ENCODE data around the gene KIF11.

Gene KIF11

DNA sequence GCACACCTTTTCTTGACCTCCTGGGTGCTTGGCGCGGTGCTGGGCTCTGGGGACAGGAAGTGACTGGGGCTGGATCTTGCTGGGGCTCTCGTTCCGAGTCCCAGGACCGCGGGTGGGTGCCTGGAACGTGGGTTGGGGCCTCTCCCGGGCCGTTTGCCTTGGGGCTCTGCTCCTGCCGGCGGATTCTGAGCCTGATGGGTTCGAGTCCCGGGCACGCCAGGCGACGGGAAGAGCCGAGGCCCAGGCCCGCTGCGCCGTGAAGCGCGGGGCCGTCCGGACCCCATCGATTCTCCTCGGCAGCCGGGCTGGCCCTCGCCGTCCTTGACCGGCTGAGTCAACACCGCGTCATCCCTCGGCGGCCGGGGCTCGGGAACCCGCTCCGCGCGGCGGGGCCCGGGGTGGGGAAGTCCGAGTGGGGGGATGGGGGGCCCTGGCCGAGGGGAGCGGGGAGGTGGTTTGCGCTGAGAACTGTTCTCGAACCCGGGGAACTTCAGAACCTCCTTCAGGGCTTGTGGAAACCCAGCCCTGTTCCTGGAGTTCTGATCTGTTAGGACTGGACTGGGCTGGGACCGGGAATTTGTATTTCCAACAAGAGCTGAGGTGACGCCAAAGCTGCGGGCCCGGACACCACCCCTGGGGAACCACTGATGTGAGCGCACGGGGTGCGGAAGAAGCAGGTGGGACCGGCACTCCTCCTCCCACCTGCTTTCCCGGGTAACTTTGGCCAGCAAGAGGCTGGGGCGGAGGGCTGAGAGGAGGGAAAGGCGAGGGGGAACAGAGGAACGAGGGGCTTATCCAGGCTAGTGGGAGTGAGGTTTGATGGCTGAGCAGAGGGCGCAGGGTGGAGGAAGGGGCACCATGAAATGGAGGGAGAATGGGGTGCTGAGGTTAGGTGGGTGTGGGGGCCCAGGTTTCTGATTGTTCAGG is 103.0 kb downstream of the KIF11 start:
- H3K27ac ChIP-seq (ENCODE audit: low read length) = no peak overlapping the region
- DNase-seq = no peak

GRCh38 chr10:92696606-92697383 is 103.9 kb downstream of the KIF11 start:
- no peak overlapping the region for H3K27ac ChIP-seq (ENCODE audit: low read length)
- no peak overlapping the region for H3K4me2 ChIP-seq (ENCODE audit: low read depth, low read length)
- no peak for DNase-seq
- no peaks in the 10 kb centered on the region for H3K79me2 ChIP-seq (ENCODE audit: low read length)
- TF ChIP-seq, protein P1, sequence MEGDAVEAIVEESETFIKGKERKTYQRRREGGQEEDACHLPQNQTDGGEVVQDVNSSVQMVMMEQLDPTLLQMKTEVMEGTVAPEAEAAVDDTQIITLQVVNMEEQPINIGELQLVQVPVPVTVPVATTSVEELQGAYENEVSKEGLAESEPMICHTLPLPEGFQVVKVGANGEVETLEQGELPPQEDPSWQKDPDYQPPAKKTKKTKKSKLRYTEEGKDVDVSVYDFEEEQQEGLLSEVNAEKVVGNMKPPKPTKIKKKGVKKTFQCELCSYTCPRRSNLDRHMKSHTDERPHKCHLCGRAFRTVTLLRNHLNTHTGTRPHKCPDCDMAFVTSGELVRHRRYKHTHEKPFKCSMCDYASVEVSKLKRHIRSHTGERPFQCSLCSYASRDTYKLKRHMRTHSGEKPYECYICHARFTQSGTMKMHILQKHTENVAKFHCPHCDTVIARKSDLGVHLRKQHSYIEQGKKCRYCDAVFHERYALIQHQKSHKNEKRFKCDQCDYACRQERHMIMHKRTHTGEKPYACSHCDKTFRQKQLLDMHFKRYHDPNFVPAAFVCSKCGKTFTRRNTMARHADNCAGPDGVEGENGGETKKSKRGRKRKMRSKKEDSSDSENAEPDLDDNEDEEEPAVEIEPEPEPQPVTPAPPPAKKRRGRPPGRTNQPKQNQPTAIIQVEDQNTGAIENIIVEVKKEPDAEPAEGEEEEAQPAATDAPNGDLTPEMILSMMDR (IDR thresholded peaks at IDR 0.05; ENCODE audit: low read length) = no peak
- no peak for TF ChIP-seq EZH2 (optimal IDR thresholded peaks at IDR 0.05; ENCODE audit: low read depth, low read length)
- TF ChIP-seq EZH2phosphoT487 (IDR thresholded peaks at IDR 0.05; ENCODE audit: low read length) = no peak
- no peaks in the 10 kb centered on the region for H3K9me3 ChIP-seq (replicated peaks; ENCODE audit: insufficient read depth, low read length)
- H3K36me3 ChIP-seq (replicated peaks; ENCODE audit: insufficient read depth, low read length) = no peaks in the 10 kb centered on the region
- no peaks in the 10 kb centered on the region for H3K9me2 ChIP-seq (replicated peaks; ENCODE audit: insufficient read depth, low read length)
- H2AFZ ChIP-seq (ENCODE audit: low read length) = no peak overlapping the region
- H3F3A ChIP-seq (ENCODE audit: insufficient read depth, low read length) = no peaks in the 10 kb centered on the region
- H3K4me1 ChIP-seq (ENCODE audit: low read length) = no peaks in the 10 kb centered on the region
- H3K9ac ChIP-seq (ENCODE audit: low read length) = no peak overlapping the region
- no peak overlapping the region for H3K4me3 ChIP-seq (ENCODE audit: low read length)
- H3K27me3 ChIP-seq (replicated peaks; ENCODE audit: insufficient read depth, low read length) = peaks cover 66% of the 10 kb centered on the region
- no peaks in the 10 kb centered on the region for H4K20me1 ChIP-seq (ENCODE audit: insufficient read depth, low read length)

More for the DNA sequence above, 103.0 kb downstream of the KIF11 start:
- no peaks in the 10 kb centered on the region for H4K20me1 ChIP-seq (ENCODE audit: insufficient read depth, low read length)
- no peaks in the 10 kb centered on the region for H3K4me1 ChIP-seq (ENCODE audit: low read length)
- no peaks in the 10 kb centered on the region for H3K79me2 ChIP-seq (ENCODE audit: low read length)
- TF ChIP-seq EZH2phosphoT487 (IDR thresholded peaks at IDR 0.05; ENCODE audit: low read length) (no peak), EZH2 (optimal IDR thresholded peaks at IDR 0.05; ENCODE audit: low read depth, low read length) (no peak)
- TF ChIP-seq, protein P1 (IDR thresholded peaks at IDR 0.05; ENCODE audit: low read length) = no peak
- H3K9me3 ChIP-seq (replicated peaks; ENCODE audit: insufficient read depth, low read length) = no peaks in the 10 kb centered on the region
- H3K36me3 ChIP-seq (replicated peaks; ENCODE audit: insufficient read depth, low read length) = no peaks in the 10 kb centered on the region
- H3K4me3 ChIP-seq (ENCODE audit: low read length) = no peak overlapping the region
- H3F3A ChIP-seq (ENCODE audit: insufficient read depth, low read length) = no peaks in the 10 kb centered on the region
- no peaks in the 10 kb centered on the region for H3K9me2 ChIP-seq (replicated peaks; ENCODE audit: insufficient read depth, low read length)
- no peak overlapping the region for H2AFZ ChIP-seq (ENCODE audit: low read length)
- H3K9ac ChIP-seq (ENCODE audit: low read length) = no peak overlapping the region
- H3K27me3 ChIP-seq (replicated peaks; ENCODE audit: insufficient read depth, low read length) = peaks cover 74% of the 10 kb centered on the region
- H3K4me2 ChIP-seq (ENCODE audit: low read depth, low read length) = no peak overlapping the region

- H3K4me2 ChIP-seq (ENCODE audit: low read depth, low read length) = no peak overlapping the region
- no peak for DNase-seq
- H4K20me1 ChIP-seq (ENCODE audit: insufficient read depth, low read length) = no peaks in the 10 kb centered on the region
- no peaks in the 10 kb centered on the region for H3F3A ChIP-seq (ENCODE audit: insufficient read depth, low read length)
- no peak overlapping the region for H2AFZ ChIP-seq (ENCODE audit: low read length)
- no peaks in the 10 kb centered on the region for H3K4me1 ChIP-seq (ENCODE audit: low read length)
- no peak for TF ChIP-seq EZH2 (optimal IDR thresholded peaks at IDR 0.05; ENCODE audit: low read depth, low read length)
- TF ChIP-seq EZH2phosphoT487 (IDR thresholded peaks at IDR 0.05; ENCODE audit: low read length) = no peak
- TF ChIP-seq, protein P1 (IDR thresholded peaks at IDR 0.05; ENCODE audit: low read length) = no peak
- no peak overlapping the region for H3K4me3 ChIP-seq (ENCODE audit: low read length)
- H3K79me2 ChIP-seq (ENCODE audit: low read length) = no peaks in the 10 kb centered on the region
- peaks cover 57% of the 10 kb centered on the region for H3K27me3 ChIP-seq (replicated peaks; ENCODE audit: insufficient read depth, low read length)
- H3K9me2 ChIP-seq (replicated peaks; ENCODE audit: insufficient read depth, low read length) = no peaks in the 10 kb centered on the region
- no peaks in the 10 kb centered on the region for H3K36me3 ChIP-seq (replicated peaks; ENCODE audit: insufficient read depth, low read length)
- H3K9ac ChIP-seq (ENCODE audit: low read length) = no peak overlapping the region
- H3K9me3 ChIP-seq (replicated peaks; ENCODE audit: insufficient read depth, low read length) = no peaks in the 10 kb centered on the region
- H3K27ac ChIP-seq (ENCODE audit: low read length) = no peak overlapping the region
These were observed 105.0 kb downstream of the KIF11 start for GRCh38 chr10:92697663-92698511.
